Duodenal mucosa (tissue), 2 donors: Measurements from ENCODE around the gene SLC25A39.
A peak's percentile ranks its signal among the peaks of the same experiment; 100 is the strongest.

Experiments used
- H3K27ac ChIP-seq: one replicate; pipeline ENCODE4 v1.7.0; 2013; ENCODE audit warnings: low read depth, low read length
- H3K27me3 ChIP-seq, 2 donors: one replicate each; pipeline ENCODE4 v1.7.0; 2013; ENCODE audit warnings: low read length in 2 of 2, control low read depth in 1 of 2; ENCODE audit not compliant: insufficient read depth in 2 of 2, control insufficient read depth in 1 of 2
- H3K36me3 ChIP-seq, 2 donors: one replicate each; pipeline ENCODE4 v1.7.0; 2013; ENCODE audit warnings: low read length in 2 of 2, control low read depth in 1 of 2; ENCODE audit not compliant: insufficient read depth in 2 of 2, control insufficient read depth in 1 of 2
- H3K4me1 ChIP-seq, 2 donors: one replicate each; pipeline ENCODE4 v1.7.0; 2013; ENCODE audit warnings: low read length in 2 of 2, control low read depth in 1 of 2; ENCODE audit not compliant: insufficient read depth in 2 of 2, control insufficient read depth in 1 of 2
- H3K4me3 ChIP-seq, 2 donors: one replicate each; pipeline ENCODE4 v1.7.0; 2013; ENCODE audit warnings: low read length in 2 of 2, low read depth in 1 of 2
- H3K9ac ChIP-seq, 2 donors: one replicate each; pipeline ENCODE4 v1.7.0; 2013; ENCODE audit warnings: low read length in 2 of 2, low read depth in 1 of 2
- H3K9me3 ChIP-seq, 2 donors: one replicate each; pipeline ENCODE4 v1.7.0; 2013; ENCODE audit warnings: low read length in 2 of 2, control low read depth in 1 of 2; ENCODE audit not compliant: control insufficient read depth in 1 of 2

Gene SLC25A39

DNA sequence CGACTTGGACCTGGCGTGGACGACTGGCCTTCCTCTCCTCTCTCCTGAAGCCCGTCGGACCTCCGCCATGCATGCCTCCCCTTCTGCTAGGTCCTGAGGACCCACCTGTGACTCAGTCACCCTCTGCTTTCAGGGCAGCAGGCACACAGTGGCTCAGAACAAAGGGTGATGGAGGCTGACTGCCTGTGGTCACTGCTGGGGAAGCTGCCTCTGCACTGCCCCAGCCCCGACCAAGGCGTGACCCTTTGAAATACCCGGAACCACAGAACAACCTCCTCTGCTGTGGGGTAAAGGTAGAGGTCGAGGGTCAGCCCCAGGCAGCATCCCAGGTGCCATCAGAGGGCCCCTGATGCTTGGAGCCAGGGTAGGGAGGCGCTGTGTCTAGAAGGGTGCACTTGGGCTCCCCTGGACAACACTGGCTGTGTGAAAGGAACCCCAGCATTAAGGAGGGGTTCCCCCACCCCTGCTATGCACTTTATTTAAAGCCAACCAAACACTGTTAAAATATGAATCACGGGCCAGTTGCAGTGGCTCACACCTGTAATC, 44.2 kb downstream of the SLC25A39 start:
- Histone ChIP-seq H3K27ac (no peak overlapping the region), H3K36me3 (no peaks in the 10 kb centered on the region), H3K9me3 (no peaks in the 10 kb centered on the region), H3K27me3 (no peaks in the 10 kb centered on the region), H3K4me3 (no peak overlapping the region), H3K9ac (no peak overlapping the region), H3K4me1 (peaks cover 11 to 18% of the 10 kb centered on the region in 2 donors)

DNA sequence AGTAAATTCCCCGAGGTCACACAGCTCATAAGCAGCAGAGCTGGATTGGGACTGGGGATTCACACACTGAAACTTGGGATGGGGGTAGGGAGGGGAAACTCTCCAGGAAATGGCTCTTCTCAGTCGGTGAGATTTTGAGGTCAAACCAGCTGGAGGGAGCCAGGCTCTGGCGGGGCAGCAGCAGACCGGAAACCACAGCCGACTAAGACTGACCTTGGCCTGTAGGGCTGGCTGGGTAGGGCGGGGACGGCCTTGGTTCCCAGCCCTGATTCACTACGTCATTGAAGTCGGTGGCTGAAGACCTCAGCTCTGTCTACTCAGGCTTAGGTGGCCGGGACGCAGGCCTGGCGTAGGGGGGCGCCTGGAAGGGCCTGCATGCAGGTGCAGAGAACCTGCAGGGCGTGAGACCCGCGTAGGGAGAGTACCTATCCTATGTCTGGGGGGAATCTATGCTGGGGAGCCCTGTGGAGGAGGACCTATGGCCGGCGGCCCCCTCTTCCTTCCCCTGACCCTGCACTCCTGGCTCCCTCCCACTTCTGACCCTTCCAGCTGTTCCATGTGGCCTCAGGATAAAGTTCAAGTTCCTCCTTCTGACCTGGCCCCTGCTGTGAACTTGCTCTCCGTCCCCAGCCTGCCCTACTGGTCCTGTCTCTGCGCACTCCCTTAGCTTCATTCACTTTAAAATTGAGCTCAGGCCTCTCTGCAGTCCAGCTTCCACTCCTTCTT, 44.8 kb downstream of the SLC25A39 start:
- Histone ChIP-seq H3K4me3 (peak overlapping the region in 1 of 2 donors; percentile 32), H3K27ac (peak overlapping the region; percentile 51), H3K9me3 (no peaks in the 10 kb centered on the region), H3K4me1 (peaks cover 11 to 18% of the 10 kb centered on the region in 2 donors), H3K27me3 (no peaks in the 10 kb centered on the region), H3K36me3 (no peaks in the 10 kb centered on the region), H3K9ac (peak overlapping the region in 1 of 2 donors; percentile 47)

DNA sequence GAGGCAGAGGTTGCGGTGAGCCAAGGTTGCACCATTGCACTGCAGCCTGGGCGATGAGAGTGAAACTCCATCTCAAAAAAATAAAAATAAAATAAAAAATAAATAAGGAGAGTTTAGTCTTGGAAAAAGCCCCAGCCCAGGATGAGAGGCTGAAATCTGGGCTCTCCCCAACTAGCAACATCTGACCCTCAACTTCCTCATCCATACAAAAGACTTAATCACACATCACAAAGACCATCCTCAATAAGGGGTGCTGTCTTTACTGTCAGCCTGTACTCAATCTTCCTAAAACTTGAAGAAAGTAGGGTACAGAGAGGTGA, 45.3 kb downstream of the SLC25A39 start:
- no peak overlapping the region for H3K27ac ChIP-seq
- H3K4me3 ChIP-seq = no peak overlapping the region
- no peaks in the 10 kb centered on the region for H3K27me3 ChIP-seq
- no peaks in the 10 kb centered on the region for H3K9me3 ChIP-seq
- no peak overlapping the region for H3K9ac ChIP-seq
- H3K4me1 ChIP-seq = peaks cover 11 to 18% of the 10 kb centered on the region in 2 donors
- H3K36me3 ChIP-seq = no peaks in the 10 kb centered on the region

DNA sequence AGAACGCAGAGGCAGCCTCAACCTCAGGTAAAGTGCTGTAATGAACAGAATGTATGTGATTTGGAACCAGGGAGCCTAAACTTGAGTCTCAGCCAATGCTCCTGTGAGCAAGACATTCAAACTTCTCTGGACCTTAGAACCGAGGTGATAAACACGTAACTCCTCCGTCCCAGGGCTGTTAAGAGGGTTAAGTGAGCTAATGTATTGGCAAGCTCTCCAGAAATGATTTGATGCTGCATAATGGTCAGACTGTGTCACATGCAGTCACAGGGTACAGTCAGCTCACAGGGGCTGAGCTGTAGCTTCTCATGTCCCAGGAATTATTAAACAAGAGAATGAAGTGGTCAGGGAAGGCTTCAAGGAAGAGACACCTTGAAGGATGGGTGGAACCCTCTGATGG, 46.6 kb downstream of the SLC25A39 start:
- no peak overlapping the region for H3K9ac ChIP-seq
- H3K4me3 ChIP-seq = no peak overlapping the region
- no peaks in the 10 kb centered on the region for H3K9me3 ChIP-seq
- no peaks in the 10 kb centered on the region for H3K27me3 ChIP-seq
- peaks cover 11 to 18% of the 10 kb centered on the region in 2 donors for H3K4me1 ChIP-seq
- H3K36me3 ChIP-seq = no peaks in the 10 kb centered on the region
- no peak overlapping the region for H3K27ac ChIP-seq

DNA sequence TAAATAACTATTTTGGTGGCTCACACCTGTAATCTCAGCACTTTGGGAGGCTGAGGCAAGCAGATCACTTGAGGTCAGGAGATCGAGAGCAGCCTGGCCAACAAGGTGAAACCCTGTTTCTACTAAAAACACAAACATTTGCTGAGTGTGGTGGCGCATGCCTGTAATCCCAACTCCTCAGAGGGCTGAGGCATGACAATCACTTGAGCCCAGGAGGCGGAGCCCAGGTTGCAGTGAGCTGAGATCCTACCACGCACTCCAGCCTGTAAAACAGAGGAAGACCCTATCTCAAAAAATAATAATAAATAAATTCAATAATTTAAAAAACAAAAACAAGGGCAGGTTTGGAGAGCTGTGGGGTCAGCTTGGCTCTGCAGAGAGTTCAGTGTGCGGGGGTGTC, 51.0 kb downstream of the SLC25A39 start:
- no peak overlapping the region for H3K9ac ChIP-seq
- no peaks in the 10 kb centered on the region for H3K36me3 ChIP-seq
- H3K27me3 ChIP-seq = peaks cover 0 to 3% of the 10 kb centered on the region in 2 donors
- no peak overlapping the region for H3K27ac ChIP-seq
- no peak overlapping the region for H3K4me3 ChIP-seq
- no peaks in the 10 kb centered on the region for H3K4me1 ChIP-seq
- H3K9me3 ChIP-seq = no peaks in the 10 kb centered on the region

DNA sequence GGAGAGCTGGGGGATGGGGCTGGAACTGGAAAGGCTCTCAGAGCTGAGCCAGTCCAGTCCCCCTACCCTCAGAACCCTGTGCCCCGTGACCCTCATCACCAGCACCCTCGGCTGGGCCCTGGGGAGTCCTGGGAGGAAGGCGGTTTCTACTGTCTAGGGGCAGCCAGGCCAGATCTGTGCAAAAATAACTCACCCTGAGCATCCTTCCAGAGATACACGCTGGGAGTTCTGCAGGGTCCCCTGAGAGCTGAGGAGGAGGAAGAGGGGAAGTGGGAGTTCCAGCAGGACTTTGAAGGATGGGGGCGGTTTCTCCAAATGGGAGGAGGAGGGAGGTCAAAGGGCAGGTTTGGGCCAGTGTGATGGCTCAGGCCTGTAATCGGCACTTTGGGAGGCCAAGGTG, 51.7 kb downstream of the SLC25A39 start:
- Histone ChIP-seq H3K4me1 (no peaks in the 10 kb centered on the region), H3K27ac (no peak overlapping the region)

DNA sequence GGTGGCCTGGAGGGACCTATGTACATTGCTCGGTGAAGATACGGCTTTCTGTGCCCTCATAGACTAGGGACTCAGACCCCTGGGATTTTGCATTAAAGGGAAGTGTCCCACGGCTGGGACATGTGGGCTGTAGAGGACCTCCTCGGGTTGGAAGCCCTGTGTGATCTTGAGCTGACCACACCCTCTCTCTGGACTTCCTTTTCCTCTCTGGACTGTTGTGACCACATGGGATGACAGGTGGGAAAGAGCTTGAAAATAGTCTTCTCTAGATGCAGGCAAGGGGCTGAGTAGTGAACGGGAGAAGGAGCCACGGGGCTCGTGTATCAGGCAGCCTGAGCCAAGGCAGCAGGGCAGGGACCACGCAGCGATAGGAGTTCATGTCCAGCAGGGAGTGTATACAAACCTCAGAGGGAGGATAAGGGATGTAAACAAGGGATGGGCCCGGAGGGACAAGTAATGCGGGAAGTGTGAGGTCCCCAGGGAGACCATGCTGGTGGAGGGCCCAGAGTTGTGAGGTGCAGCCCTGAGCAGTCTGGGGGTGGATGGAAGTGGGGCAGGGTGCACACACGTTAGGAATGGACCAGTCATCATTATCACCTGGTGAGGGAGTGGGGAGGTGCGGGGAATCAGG, 52.2 kb downstream of the SLC25A39 start:
- Histone ChIP-seq H3K4me1 (no peaks in the 10 kb centered on the region), H3K27ac (no peak overlapping the region), H3K9ac (no peak overlapping the region), H3K9me3 (no peaks in the 10 kb centered on the region), H3K36me3 (no peaks in the 10 kb centered on the region), H3K4me3 (no peak overlapping the region), H3K27me3 (peaks cover 0 to 3% of the 10 kb centered on the region in 2 donors)

More for the DNA sequence above, 51.7 kb downstream of the SLC25A39 start:
- Histone ChIP-seq H3K9me3 (no peaks in the 10 kb centered on the region), H3K27me3 (peaks cover 0 to 3% of the 10 kb centered on the region in 2 donors), H3K4me3 (no peak overlapping the region), H3K36me3 (no peaks in the 10 kb centered on the region), H3K9ac (no peak overlapping the region)
